G401 (cell line): ENCODE data around the gene RNF149. TPM values are rescaled to one million over a fixed set of nuclear protein-coding genes. Genes with fewer than 3 reads are reported as not detected.

Experiments
- DNase-seq: peaks from one replicate; pipeline ENCODE4 v3.0.0-alpha.2; 2015; ENCODE audit warnings: low spot score
- in situ Hi-C: cut with HindIII; loops from 2 replicates; pipeline ENCODE4 v1.10.0; 2016; ENCODE audit warnings: low sequenced_read_pairs, mixed read lengths
- total RNA-seq: library from RNA; depleted of rRNA; stranded (reverse); fragments of >200 nt; shearing (Covaris generic); gene quantifications from 2 replicates; pipeline ENCODE4 v1.2.3, GENCODE V29; 2014

Gene RNF149
- total RNA-seq, 1 experiment from 2014 or later, result 21.7 TPM

- DNase-seq, result no peak
- in situ Hi-C loops, result no loop called here
These were observed 6.5 kb downstream of the RNF149 start for GRCh38 chr2:101302016-101302415.

DNA sequence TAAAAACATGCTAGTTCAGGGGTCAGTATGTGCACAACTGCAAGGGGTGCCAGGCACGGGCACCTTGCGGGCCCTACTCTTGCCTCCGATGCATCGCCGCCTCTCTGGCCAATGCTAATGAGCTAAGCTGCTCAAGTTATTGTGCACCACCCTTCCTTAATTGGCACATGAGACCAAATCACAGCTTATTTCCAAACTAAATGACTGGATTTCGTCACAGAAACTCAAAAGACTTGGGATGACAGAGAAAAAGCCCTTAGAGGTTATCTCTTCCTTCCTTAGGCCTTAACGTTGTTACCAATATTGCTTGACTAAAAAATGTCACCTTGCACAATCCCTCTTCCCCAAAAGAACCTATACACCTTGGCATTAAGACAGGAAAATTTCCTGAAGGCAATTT, 7.7 kb downstream of the RNF149 start:
- in situ Hi-C loops, result no loop called here
- DNase-seq, result no peak

- no peak for DNase-seq
- in situ Hi-C loops, result no loop called here
These were observed 8.3 kb downstream of the RNF149 start for GRCh38 chr2:101300164-101300563.

- in situ Hi-C loops, result no loop called here
These were observed 8.9 kb downstream of the RNF149 start for GRCh38 chr2:101299604-101300003.

DNA sequence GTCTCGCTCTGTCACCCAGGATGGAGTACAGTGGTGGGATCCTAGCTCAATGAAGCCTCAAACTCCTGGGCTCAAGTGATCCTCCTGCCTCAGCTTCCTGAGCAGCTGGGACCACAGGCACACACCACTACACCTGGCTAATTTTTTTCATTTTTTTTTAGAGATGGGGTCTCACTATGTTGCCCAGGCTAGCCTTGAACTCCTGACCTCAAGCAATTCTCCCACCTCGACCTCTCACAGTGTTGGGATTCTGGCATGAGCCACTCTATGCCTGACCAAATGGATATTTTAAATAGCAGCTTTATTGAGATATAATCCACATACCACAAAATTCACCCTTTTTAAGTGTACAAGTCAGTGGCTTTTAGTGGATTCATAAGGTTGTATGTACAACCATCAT, 11.1 kb downstream of the RNF149 start:
- in situ Hi-C loops, result no loop called here
- DNase-seq, result no peak

More at GRCh38 chr2:101299604-101300003, 8.9 kb downstream of the RNF149 start:
- DNase-seq, result no peak

DNA sequence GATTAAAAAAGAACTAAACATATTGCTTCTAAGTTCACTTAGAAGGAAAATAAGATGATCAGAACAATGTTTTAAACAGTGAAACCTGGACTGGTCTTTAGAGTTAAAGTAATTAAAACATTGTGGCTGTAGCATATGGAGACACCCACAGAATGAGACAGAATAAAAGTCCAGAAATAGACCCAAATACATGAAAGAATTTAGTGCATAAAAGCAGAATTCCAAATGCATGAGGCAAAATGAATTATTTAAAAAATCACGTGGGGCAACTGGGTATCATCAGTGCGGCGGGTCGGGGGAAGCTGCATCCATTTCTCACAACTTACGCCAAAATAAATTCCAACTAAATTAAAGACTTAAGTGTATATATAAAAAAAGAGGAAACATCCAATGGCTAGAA, 12.1 kb downstream of the RNF149 start:
- DNase-seq, result no peak
- in situ Hi-C loops, result no loop called here

DNA sequence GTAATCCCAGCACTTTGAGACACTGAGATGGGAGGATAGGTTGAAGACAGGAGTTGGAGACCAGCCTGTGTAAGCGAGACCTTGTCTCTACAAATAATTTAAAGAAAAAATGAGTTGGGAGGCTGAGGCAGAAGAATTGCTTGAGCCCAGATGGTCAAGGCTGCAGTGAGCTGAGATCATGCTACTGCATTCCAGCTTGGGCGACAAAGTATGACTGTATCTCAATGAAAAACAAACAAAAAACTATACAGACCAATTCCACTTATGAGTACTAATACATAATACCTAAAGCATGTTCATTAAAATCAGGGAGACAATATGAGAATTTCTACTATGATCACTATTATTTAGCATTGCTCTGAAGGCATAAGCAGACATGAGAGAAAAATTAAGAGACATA, 12.6 kb downstream of the RNF149 start:
- no peak for DNase-seq
- in situ Hi-C loops, result no loop called here

GRCh38 chr2:101294861-101295260, 13.6 kb downstream of the RNF149 start:
- no peak for DNase-seq
- in situ Hi-C loops, result no loop called here

DNA sequence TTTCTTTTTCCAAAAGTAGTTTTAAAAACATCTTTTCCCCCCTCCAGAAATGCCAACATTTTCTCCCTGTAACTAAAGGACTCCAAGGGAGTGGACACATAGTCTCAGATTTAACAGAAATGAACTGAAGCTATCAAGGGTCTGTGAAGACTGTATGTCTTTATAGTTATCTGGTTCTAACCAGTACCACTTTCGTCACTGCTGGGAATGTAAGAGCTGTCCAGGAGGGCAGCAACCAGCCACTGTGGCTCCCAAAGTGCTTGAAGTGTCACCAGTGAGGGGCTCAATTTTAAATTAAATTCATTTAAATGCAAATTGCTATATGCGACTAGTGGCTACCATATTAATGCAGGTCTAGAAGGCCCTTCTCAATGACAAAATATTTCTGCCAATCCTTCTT, 15.0 kb downstream of the RNF149 start:
- no peak for DNase-seq
- in situ Hi-C loops, result no loop called here

- no peak for DNase-seq
- in situ Hi-C loops, result no loop called here
These were observed 16.5 kb downstream of the RNF149 start for GRCh38 chr2:101291973-101292372.

DNA sequence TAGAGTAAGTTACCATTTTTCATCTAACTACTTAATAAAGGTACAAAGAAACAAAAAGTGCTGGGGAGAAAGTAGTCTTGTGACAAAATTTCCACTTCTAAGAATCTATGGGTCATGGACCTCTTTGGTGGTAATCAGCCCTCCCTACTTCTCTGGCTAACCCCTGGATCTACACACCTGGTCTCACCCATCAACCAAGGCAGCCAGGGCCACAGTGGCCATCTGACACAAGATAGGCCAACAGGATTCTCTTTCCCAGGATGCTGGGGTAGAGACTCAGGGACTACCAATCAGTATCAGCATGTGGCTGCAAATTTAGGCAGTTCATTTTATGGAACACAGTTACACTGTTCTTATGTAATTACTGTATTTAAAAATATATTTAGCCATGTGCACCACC, 17.8 kb downstream of the RNF149 start:
- in situ Hi-C loops, result no loop called here
- DNase-seq, result no peak

DNA sequence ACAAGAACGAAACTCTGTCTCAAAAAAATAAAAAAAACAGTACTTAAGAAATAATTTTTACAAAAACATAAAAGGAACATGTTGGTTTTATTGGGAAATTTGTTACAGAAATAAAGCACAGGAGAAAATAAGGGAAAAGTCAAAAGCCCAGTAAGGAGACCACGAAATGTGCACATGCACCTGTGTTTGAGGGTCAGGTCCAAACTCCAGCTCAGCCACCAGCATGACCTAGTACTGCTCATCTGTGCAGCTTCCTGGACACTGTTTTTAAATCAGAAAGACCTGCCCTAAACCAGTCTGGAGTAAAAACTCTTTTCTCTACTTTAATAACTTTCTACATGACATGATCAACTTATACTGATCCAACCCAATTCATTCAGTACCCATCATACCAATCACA, 21.2 kb downstream of the RNF149 start:
- in situ Hi-C loops, result no loop called here
- DNase-seq, result no peak

DNA sequence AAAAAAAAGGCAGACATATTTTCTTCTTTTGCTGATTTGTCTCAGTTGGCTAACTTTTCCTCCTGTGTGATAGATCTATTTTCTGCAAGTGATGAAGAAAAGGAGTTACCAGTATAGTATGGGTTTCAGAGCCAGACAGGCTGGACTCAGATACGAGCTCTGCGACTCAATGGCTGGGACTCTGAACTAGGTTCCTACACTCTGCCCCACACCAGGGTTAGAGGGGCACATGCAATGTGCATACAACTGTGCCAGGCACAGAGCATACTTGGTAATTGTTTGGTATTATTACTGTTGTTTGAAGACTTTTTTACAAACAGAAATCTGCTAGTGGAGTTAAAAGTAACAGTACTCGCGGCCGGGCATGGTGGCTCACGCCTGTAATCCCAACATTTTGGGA, 21.8 kb downstream of the RNF149 start:
- in situ Hi-C loops, result no loop called here
- DNase-seq, result no peak

DNA sequence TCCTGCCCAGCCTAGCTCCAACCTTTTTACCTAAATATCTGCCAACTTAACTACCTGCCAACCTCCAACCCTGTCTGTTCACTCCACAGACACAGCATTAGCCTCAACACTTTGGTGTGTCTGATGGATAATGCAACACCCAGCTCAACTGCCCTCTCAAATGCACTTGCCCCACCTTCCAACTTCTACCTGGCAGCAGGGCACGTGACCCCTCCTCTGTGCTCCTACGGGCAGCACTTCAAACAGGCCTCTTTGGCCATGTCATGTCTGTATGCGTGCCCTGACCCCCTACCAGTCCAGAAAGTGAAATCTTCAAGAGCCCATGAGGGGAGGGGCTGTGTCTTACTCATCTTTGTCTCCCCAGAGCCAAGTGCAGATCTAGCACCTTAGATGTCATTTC, 25.5 kb downstream of the RNF149 start:
- in situ Hi-C loops, result no loop called here
- no peak for DNase-seq

- no peak for DNase-seq
- in situ Hi-C loops, result no loop called here
These were observed 27.0 kb downstream of the RNF149 start for GRCh38 chr2:101281482-101281881.

GRCh38 chr2:101278925-101279324, 29.6 kb downstream of the RNF149 start:
- in situ Hi-C loops, result no loop called here
- no peak for DNase-seq

DNA sequence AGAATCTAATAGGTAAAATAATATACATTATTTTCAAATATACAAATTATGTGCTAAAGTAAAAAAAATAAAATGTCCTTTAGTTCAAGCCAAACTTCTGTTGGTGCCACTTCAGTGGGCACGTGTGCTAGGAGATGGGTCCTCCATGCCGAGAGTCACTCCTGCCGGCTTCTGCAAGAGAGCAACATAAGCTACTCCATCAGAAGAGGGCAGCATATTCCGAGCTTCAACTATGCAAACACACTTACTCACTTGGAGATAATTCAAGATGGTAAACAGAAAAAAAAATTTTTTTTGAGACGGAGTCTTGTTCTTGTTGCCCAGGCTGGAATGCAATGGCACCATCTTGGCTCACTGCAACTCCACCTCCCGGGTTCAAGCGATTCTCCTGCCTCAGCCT, 31.4 kb downstream of the RNF149 start:
- in situ Hi-C loops, result no loop called here
- DNase-seq, result no peak

GRCh38 chr2:101274142-101274541, 34.4 kb downstream of the RNF149 start:
- in situ Hi-C loops, result no loop called here
- DNase-seq, result peak; percentile 19

GRCh38 chr2:101273056-101273455, 35.4 kb downstream of the RNF149 start:
- in situ Hi-C loops, result no loop called here
- DNase-seq, result no peak

- in situ Hi-C loops, result no loop called here
- no peak for DNase-seq
These were observed 36.3 kb downstream of the RNF149 start for GRCh38 chr2:101272045-101272784.

- DNase-seq, result no peak
- in situ Hi-C loops, result no loop called here
These were observed 37.7 kb downstream of the RNF149 start for GRCh38 chr2:101270700-101271259.
